Cerebellar cortex (tissue), 1 donor: Measurements from ENCODE around the gene PXK.

Source experiments
- DNase-seq: peaks from one replicate; pipeline ENCODE4 v3.0.0-alpha.2; 2015; ENCODE audit warnings: low spot score

Gene PXK

DNA sequence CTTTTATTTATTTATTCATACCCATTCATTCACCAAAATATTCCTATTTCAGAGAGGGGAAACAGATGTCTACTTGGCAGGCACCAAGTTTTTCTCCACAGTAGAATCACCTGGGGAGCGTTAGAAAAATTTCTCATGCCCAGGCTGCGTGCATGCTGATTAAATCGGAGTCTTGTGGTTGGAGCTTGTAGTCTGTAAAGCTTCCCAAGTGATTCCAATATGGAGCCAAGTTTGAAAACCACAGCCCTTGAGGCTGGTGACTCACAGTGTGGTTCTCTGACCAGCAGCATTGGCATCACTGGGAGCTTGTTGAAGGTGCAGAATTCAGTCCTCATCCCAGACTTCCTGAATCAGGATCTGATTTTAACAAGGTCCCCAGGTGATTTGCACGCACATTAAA, 51.2 kb downstream of the PXK start:
- peak; percentile 66 for DNase-seq

DNA sequence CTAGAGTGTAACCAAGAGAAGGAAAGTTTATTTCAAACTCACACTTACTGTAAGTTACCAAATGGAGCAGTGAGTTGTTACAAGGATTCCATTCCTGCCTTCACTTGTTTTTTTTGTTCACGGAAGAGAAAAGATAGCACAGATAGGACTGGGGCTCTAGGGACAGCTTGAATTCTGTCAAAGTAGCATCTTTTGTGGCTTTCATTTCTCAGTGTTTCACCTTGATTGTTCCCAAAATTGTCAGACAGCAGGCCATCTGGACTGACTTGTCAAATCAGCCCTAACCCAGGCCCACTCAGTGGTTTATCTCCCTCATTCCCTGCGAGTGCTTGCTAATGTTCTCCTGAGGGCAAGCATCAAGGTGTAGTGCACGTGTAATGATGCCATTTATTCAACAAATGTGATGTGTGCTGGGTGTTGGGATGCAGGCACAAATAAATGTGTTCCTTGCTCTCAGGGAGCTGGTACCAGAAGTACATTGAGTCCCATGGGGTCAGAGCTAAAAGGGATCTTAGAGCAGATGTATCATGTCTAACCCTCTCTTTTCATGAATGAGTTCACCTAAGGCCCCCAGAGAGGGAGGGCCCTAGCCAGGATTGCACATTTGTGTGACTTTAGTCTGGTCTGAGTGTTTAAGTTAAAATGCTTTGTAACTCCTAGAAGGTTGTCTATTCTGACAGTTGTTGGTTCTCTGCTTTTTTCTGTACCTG, 51.8 kb downstream of the PXK start:
- peak; percentile 41 for DNase-seq

DNA sequence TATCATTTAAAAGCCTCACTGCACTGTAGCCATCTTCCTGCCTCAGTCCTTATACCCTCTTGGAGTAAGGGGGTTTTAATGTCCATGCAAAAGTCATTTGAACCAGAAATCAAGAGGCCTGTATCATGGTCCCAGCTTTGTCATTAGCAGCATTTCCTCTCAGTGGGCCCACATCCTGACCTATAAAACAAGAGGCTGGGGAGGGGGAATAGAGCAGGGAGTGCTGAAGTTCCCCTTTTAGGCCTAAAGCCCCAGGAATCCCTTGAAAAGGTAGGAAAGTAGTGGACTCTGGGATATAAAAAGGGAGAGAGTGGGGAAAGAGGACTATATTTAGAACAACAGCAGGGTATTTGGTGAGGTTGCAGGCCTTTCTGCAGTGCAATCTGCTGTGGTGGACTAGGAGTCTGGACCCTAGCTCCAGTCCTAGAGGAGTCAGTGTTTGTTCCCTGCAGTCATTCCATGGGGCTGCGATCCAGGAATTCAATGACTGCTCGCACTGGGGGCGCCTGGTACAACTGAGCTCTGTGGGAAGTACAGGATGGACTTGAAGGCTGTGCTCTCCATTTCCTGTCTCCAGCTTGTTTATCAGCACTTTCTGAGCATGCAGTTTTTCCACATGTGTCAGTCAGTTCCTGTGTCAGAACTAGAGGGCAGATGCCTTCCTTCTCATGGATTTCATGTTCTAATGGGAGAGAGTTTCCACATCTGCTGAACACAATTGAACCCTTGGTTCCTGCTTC, 54.1 kb downstream of the PXK start:
- peak; percentile 42 for DNase-seq

DNA sequence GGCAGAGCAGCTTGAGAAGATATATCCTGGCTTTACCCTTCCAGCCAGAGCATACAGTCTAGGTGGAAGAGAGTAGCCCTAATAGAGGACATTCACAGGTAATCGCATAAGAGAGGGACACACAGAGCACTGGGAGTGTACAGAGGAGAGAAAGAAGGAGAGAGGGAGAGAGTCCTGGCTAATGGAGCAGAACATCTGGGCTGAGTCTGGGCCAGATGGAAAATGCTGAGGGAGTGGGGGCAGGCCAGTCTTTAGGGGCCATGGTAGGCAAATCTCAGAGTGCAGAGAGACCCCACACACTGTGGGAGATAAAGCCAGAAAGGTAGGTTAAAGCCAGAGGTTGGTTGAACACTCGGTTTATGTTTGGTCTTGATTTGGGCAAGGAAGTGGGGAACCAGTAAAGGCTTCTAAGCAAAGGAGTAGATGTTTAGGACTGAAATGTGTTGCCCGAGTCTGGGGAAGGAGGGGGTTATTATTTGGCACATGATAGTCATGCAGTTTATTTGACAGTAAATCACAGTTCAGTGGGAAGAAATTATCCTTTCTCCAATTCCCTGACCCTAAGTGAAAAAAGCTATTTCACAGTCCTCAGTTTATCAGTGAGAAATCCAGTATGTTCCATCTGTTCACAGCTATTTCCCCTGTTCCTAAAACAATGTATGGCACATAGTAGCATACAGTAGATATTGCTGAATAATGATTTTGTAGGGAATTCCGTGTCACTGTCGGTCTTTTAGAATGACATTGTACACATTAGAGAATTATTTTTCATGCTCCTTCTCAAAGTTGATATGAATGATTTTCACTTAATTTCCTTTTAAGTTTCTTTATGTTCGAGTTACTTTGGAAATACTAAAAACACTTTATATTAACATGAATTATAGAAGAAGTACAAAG, 55.2 kb downstream of the PXK start:
- DNase-seq = no peak

DNA sequence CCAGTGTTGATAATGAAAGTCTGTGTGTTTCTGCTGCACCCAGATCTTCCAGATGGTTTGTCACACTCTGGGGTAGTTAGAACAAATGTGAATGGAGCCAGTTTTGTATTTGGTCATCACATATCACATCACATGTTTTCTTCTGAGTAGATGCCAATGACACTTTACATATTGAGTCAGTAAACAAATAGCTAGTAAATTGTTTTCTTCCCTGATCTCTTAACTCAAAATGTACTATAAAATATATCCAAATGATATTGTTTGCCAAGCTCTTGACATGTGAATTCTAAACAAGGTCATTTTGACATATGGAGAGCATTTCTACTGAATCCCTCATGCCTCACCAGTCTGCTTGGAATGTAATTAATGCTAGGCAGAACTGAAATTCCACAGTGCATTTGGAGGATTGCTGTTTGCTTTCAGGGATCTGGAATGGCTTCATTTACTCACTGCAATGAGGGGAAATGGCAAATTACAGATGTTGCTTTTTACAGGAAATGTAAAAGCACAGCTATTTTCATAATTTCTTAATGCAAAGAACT, 55.9 kb downstream of the PXK start:
- peak; percentile 52 for DNase-seq

DNA sequence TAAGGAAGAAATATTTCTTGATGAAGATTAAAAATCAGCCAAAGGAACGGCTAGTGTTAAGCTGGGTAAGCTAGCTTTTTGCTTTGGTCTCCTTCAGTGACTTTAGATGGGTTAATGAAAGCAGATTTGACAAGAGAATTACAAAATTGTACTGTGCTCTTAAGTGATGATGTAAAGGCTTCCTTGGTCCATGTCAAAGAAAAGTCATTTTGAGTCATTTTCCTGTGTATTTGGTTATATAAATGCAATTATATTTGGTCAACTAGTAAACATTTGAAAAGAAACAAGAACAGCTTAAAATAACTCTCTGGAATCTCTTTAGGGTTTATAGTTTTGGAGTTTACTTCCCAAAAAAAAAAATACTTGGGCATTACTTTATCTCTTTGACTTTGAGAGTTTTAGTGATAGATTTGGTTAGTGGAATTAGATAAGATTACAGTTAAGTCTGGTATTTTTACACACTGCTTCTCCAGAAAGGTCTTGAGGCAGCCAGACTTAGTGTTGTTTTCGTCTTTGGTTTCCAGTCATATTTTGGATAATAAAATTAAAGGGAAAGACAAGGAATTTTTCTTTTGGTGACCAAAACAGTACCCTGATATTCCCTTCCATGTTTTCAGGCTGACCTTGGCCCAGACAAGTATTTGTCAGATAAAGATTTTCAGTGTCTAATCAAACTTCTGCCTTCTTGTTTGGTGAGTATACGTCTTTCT, 58.6 kb downstream of the PXK start:
- no peak for DNase-seq

DNA sequence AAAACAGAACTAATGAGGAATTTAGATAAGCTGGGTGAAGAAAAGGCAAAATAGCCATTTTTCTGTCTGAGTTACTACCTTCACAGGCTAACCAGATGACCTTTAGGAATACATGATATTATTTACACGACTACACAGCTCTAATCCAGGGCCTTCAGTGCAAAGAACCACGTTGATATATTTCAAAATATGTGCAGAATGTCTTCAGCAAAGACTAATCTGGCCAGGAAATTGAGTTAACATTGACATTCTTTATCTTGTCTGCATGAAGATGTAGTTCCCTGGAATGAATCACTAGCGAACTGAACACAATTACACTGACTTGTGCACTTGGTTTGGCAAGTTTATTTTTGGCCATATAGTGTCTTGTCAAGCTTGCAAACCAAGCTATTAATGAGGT, 59.5 kb downstream of the PXK start:
- no peak for DNase-seq

DNA sequence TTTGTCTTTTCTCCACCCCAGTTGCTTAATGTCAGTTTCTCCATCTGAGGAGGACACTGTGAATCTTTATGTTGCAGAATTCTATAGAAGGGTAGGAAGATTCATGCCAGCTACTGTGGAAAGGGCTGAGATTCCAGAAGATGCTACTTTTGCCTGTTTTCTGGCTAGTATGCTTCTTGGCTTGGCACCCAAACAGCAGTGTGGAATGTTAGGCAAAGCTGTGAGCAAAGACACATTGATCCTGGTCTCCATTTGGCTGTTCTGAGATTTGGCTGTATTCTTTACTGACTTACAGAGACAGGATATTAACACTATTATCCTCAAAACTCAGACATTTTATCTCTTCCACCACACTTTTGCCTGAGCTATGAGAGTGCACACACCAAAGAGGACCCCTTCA, 61.6 kb downstream of the PXK start:
- no peak for DNase-seq

DNA sequence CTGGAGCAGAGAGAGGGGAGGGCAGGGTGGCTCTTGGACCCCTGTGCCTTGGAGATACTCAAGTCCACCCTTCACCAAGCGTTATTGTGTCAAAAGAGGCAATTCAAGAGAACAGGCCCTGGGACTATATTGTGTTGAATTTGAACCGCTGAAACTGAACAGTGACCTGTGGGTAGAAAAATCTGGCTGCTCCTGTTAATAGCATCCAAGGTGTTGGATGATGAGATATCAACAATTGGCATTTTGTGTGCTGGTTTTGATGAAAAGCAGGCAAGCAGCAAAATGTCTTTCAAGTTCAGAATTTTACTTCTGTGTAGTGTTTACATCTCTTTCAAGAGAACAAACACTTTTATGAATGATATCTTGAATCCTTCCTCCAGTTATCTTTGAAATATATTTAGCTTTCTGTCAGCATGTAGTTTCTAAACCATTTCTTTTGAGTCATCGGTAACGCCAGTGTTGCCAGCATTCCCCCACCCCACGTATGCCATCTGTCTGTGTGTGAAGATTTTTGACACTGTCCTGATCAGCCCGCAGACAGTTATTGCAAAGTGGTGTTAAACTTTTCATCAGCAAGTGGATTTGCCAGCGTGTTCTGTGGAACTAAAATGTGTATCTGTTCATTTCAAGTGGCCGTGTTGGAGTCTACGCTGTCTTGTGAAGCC, 66.1 kb downstream of the PXK start:
- no peak for DNase-seq

DNA sequence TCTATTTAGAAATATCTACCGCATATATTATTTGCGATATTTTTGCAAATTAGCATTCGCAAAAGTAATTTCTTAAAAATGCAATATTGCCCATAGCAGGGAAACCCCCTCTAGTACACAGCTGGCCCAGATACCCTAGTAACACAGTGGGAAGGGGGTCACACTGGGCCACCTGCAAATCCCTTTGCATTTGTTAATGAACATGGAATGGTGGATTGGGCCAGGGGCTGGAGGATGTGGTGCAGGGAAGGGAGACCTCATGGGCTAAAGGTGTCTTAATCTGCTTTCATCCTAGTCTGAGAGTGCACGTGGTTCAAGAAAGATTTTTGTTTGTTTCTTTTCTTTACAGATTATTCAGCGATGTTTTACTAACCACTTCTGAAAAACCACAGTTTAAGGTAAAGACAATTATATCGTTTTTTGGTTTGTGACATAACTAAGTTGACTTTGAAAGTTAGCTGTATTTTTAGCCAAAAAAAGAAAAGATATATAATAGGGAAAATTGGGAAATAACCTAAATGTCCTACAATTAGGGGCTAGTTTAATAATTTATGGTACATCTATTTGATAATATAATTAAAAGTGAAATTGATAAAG, 70.9 kb downstream of the PXK start:
- no peak for DNase-seq

DNA sequence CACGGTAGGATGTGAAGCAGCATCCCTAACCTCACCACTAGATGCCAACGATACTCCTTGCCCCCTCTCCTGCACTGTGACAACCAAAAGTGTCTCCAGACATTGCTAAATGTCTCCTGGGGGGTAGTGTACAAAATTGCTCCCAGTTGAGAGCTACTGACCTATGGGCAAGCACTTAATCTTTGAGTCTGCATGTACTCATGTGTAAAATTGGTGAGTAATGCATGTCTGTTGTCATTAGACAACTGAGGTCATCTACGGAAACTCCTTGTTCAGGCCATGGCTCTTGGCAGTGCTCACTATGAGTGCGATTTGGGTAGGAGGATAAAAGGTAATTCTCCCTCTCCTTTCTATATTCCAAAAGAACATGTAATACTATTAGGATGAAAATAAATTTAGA, 71.7 kb downstream of the PXK start:
- no peak for DNase-seq

DNA sequence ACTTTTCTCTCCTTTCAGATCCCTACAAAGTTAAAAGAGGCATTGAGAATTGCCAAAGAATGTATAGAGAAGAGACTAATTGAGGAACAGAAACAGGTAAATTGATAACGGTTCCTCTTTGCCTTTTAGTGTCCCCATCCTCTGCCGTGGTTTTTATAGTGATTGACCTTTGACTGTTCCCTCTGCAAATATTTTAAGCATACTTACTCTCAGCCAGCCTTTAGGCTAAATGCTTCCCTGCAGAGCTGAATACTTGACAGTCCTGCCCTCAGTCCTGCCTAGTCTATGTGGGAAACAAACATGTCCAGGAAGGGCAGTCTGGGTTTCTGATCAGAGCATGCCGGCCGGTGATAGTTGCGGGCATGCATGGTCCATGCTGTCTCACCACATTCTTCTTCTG, 76.2 kb downstream of the PXK start:
- DNase-seq = no peak

DNA sequence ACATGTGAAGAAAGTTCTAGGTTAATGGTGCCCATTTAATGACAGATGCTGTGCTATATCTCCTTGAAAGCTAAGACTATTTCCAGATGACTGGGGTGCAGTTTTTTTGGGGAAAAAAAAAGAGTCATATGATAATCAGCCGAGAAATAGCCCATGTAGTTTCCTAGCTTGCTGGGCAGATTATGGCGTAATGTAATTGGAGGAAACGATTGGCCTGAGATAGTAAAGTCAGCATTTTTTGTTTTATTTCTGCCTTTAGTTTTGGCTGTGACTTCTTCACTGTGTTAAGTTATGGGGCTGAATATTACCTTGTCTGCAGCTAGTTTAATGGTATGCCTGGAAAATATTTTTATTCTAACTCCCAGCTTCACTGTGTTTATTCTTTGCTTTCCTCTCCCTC, 77.0 kb downstream of the PXK start:
- DNase-seq = no peak

DNA sequence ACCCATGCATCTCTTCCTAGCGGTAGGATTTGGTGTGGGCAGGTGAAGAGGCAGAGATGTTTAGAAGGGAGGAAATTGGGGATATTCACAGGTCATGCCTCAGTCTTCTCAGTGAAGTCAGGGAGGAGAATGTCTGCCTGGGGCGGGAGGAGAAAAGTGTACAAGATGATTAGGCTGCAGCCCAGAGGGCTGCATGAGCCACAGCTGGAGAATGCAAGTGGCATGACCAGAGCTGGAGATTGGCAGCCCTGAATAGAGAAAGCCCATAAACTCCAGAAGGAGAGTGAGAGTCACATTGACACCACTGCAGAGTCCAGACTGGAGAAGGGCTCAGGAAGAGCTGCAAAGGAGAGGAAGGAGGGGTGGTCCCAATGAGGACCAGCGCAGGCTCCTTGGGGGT, 78.3 kb downstream of the PXK start:
- no peak for DNase-seq

DNA sequence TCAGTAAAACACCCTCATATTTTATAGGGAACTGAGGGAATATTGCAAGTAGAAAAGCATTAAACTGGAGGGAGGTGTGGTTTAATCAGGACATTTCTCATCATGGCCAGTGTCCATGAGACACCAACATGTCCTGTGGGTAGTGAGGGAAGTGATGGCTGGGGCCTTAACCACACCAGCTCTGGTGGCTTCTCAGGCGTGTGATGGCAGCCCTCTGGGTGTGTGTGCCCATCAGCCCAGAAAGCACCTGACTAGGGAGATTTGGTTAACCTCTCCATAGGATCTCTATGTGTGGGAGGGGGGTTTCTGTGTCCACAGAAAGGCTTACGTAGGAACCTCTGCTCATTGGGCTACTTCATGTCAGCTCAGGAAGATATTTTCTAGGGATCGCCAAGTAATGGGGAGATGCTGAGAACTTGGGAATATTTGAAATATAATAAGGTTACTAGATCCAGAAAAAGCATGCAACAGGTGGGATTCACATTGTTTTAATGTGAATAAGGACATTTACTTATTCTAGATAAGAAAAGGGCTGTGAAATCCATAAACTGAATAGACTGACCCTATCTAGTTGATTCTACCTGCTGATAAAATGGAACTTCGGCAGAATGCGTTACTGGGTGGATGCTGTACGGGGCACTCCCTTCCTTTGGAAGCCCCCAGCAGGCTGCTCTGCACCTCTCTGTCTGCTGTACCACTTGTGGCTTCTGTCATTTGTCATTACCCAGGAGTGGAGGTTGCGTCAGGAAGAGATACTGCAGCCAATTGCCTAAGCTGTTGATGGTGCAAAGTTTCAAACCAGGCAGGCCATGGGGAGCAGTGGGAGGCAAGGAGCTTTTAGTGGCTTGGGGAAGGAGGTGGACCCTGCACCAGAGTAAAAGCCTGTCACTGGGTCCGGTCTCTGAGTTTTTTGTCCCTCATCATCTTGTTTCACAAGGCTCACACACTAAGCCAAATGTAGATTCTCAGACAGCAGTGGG, 79.4 kb downstream of the PXK start:
- DNase-seq = no peak

DNA sequence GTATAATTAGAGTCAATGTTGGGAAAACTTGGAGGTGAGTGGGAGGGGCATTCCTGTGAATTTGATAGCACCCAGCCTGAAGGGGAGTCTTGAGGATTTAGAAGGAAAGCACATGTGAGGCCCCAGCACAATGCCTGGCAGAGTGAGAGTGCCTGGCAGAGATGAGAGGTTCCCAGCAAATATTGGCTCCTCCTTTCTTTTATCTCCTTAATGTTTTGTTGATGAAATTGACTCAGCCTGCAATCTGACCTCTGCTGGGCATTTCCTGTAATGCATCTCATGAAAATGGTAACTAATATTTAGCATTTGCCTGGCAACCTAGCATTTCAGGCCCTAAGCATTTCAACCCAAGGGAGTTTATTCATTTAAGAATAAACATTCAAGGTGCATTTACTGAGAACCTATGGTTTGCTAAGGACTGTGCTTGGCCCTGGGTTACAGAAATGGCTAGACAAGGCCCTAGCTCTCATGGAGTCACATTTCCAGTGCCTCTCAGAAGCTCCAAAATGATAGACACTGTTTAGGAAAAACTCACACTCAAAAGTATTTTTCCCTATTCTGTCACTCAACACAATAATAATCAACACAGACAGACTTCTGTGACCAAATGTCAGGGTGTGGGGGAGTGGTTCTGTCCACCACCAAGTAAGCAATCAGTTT, 82.0 kb downstream of the PXK start:
- peak; percentile 77 for DNase-seq

DNA sequence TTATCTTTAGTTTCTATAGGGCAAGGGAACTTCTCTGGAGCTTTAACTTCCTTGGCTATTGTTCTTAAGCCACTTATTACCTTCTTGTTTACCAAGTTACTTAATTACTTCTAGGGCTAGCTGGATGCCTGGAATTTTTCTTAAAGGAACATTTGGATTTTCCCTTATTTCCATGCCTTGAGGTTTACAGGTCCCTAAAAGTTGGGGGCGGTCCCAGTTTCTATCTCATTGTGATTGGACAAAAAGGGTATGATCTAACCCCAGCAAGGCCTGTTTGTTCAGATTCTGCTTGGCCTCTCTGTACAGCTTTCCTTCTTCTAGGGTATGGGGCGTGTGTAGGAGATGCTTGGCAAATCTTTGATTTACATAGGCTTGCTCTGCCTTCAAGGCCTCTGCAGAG, 83.5 kb downstream of the PXK start:
- peak; percentile 52 for DNase-seq

DNA sequence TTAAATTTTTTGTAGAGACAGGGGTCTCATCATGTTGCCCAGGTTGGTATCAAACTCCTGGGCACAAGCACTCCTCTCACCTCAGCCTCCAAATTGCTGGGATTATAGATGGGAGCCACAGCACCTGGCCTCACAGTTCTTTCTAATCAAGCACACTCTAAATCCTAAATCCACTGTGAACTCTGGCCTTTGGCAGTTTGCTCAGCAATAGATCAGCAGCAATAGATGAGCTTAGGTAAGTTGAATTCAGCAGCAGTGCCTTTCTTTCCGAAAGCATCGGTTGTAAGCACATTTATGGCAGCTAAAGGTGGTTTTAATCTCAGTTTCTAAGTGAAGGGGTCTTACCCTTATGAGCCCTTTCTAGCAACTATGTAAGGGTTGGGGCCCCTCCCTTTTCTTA, 84.4 kb downstream of the PXK start:
- no peak for DNase-seq

DNA sequence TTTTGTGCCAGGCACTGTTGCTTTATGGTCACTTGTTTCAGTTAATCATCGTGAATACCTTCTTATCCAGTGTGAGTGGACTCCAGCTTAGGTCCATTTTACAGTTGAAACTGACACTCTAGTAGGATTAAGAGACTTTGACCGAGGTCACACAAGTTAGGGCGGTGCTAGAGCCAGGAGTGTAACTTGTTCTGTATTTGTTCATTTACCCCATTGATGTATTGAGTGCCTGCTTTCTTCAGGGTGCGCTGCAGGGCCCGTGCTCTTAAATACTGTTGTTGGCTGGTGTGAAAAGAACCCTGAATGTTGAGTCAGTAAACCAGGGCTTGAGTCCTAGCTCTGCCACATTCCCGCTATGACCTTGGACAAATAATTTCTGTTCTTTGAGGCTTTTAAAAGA, 85.5 kb downstream of the PXK start:
- DNase-seq = no peak
